Ishikawa (cell line): Measurements from ENCODE around the gene RPS27L.

Source experiments
- CEBPB ChIP-seq: IDR thresholded peaks from 2 replicates; pipeline ENCODE4 v1.6.1; 2012
- EP300 ChIP-seq: IDR thresholded peaks from 2 replicates; pipeline ENCODE4 v1.6.1; 2012; ENCODE audit warnings: borderline replicate concordance
- MAX ChIP-seq: IDR thresholded peaks from 2 replicates; pipeline ENCODE4 v1.6.1; 2012
- RAD21 ChIP-seq: IDR thresholded peaks from 2 replicates; pipeline ENCODE4 v1.6.1; 2012; ENCODE audit warnings: low read depth
- REST ChIP-seq: IDR thresholded peaks from 2 replicates; pipeline ENCODE4 v1.6.1; 2012; ENCODE audit warnings: low read depth, mild to moderate bottlenecking
- ZBTB7A ChIP-seq: IDR thresholded peaks from 2 replicates; pipeline ENCODE4 v1.6.1; 2012; ENCODE audit warnings: low read depth

GRCh38 chr15:63140936-63141335 is 16.3 kb downstream of the RPS27L start:
- TF ChIP-seq RAD21, result no peak
- TF ChIP-seq EP300, result no peak
- TF ChIP-seq MAX, result no peak
- no peak for TF ChIP-seq CEBPB
- TF ChIP-seq REST, result no peak
- TF ChIP-seq ZBTB7A, result no peak
